Activated CD8-positive, alpha-beta memory T cell treated with anti-CD3 and anti-CD28 coated beads, Interleukin-2, amount 50 U/mL, for 1 hour (primary cell): ENCODE measurements around the gene PLA2G15.
"Not testable (repeated sequence)": the region's sequence is repeated elsewhere in the genome, so short reads cannot be mapped to it uniquely, and the experiment has no call there.

Experiments used
- DNase-seq: peaks from one replicate; pipeline ENCODE4 v3.0.0-alpha.2; 2020; ENCODE audit errors: extremely low read depth

The PLA2G15 gene

GRCh38 chr16:68279726-68280558 lies 34.8 kb downstream of the PLA2G15 start:
- DNase-seq = no peak

GRCh38 chr16:68281368-68282063 lies 36.3 kb downstream of the PLA2G15 start:
- DNase-seq = no peak

DNA sequence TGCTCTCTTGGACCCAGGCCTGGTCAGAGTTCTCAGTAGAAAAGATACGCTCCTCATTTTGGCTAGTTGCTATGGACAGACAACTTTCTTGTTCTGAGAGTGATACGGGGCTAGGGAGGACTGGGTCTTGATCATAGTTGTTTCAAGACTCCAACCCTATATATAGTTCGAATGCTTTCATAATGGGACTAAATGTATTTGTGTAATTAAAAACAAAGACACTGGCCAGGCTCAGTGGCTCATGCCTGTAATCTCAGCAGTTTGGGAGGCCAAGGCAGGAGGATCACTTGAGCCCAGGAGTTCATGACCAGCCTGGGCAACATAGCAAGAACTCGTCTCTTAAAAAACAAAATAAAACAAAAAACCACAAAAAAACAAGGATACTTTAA lies 36.9 kb downstream of the PLA2G15 start:
- DNase-seq = no peak

- DNase-seq = no peak
These were observed 38.2 kb downstream of the PLA2G15 start for GRCh38 chr16:68283346-68283745.

- DNase-seq = no peak
These were observed 38.8 kb downstream of the PLA2G15 start for GRCh38 chr16:68283801-68284598.

GRCh38 chr16:68284847-68285246 lies 39.7 kb downstream of the PLA2G15 start:
- DNase-seq = no peak

DNA sequence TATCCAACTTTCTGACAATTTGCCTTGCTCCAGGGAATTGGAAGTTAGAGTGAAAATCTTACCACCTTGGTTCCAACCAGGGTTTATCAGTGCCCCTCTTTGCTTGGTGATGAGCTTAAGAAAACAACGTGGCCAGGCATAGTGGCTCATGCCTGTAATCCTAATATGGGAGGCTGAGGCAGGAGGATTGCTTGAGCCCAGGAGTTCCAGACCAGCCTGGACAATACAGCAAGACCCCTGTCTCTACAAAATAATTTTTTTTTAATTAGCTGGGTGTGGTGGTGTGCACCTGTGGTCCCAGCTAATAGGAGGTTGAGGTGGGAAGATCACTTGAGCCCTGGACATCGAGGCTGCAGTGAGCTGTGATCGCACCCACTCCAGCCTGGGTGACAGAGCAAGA lies 40.5 kb downstream of the PLA2G15 start:
- DNase-seq = no peak

- no peak for DNase-seq
These were observed 41.2 kb downstream of the PLA2G15 start for GRCh38 chr16:68286153-68287074.

DNA sequence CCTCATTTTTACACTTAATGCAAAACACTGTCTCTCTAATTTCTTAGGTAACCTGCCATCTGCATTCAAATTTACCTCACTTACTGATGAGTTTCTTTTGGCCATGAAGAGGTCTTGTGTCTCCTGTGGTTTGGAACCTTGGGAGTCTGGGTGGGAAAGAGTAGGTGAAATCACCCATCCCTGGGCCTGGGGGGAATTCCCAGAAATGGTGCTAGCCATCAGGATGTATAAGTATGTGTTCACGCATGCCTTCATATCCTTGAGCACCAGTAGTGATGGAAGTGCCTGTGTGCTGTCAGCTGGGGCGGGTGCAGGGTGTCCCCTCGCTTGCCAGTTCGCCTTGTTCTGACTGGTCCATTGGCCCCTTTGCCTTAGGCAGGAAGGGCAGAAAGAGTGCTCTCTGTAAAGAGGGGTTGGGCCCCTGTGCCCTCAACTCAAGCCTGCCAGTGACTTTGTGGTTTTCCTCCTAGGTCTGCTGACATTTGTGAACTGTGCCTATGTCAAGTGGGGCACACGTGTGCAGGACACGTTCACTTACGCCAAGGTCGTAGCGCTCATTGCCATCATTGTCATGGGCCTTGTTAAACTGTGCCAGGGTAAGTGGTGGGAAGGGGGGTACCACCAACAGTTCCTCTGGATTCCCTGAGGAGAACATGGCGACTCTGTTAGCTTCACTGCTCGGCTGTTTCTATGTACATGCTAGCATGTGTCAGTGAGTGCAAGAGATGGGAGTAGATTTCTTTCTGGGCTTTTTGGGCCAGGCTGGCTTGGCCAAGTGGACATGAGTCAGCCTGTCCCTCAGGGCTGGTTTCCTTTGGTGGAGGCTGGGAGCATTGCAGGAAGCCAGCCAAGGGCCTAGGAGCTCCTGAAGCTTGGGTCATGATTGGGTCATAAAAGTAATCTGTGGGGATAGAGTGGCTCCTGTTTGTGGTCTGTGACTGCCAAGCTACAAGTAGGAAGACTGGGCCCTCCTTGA lies 42.4 kb downstream of the PLA2G15 start:
- no peak for DNase-seq

- DNase-seq = no peak
These were observed 43.1 kb downstream of the PLA2G15 start for GRCh38 chr16:68288252-68288650.

DNA sequence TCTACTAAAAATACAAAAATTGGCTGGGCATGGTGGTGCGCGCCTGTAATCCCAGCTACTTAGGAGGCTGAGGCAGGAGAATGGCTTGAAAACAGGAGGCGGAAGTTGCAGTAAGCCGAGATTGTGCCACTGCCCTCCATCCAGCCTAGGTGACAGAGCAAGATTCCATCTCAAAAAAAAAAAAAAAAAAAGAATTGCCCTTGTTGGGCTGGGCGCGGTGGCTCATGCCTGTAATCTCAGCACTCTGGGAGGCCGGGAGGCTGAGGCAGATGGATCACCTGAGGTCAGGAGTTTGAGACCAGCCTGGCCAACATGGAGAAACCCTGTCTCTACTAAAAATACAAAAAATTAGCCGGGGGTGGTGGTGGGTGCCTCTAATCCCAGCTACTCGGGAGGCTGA lies 43.6 kb downstream of the PLA2G15 start:
- DNase-seq = not testable (repeated sequence)

DNA sequence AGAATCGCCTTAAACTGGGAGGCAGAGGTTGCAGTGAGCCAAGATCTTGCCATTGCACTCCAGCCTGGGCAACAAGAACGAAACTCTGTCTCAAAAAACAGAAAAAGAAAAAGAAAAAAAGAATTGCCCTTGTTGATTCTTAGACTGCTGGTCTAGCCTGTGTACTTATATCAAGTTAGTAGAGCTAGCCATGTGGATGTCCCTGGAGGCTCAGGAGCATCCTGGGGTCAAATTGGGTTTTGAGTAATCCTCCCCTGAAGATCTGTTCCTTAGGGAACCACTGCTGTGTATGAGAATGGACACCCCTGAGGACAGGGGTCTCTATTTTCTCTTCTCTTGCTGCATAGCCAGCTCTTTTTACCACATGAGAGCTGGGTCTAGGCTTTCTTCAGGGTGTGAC lies 44.0 kb downstream of the PLA2G15 start:
- no peak for DNase-seq

DNA sequence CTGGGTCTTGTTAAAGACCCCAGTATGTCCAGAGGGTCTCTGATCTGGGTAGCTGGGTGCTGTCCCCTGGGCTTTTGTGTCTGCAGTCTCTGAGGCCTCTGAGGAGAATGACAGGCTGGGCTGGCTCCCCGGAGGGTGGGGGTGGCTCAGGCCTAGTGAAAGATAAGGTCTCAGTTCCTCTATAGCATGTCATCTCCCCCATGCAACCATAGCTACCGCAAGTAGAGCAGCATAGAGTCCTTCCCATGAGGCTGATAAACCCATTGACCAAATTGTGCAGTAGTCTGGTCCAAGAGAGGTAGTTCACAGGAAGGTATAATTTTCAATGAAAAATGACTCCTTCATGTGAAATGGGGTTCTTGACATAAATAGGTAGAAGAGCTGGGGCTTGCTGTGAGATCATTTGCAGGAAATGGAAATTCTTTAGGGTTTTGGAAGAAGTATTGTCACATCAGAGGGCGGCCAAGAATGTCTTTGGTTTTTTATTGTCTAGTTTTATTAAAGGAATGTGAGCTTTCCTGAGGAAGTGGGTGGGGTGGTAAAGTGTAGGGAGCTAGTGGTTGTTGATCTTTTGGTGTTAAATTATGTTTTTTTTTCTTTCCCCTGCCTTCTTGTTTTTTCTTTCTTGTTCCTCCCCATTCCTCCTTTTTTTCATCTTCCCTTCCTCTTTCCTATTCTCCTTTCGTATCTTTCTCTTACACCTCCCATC lies 44.6 kb downstream of the PLA2G15 start:
- no peak for DNase-seq

- DNase-seq = no peak
These were observed 45.3 kb downstream of the PLA2G15 start for GRCh38 chr16:68290450-68290849.

GRCh38 chr16:68291227-68291626 lies 46.1 kb downstream of the PLA2G15 start:
- no peak for DNase-seq

DNA sequence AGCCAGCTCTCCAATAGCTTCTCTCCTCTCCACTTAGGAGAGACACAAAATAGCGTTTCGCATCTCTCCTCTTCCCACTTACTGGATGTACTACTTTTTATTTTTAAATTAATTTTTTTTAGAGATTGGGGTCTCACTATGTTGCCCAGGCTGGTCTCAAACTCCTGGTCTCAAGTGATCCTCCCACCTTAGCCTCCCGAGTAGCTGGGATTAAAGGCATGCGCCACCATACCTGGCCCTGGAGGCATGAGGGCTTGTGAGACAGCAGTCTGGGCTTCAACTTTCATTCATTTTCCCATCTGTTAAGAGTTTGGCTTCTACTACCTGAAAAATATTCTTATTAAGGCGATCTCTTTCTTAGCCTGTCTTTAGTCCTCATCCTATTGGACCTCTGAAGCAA lies 47.3 kb downstream of the PLA2G15 start:
- DNase-seq = no peak

- DNase-seq = no peak
These were observed 51.1 kb downstream of the PLA2G15 start for GRCh38 chr16:68296291-68296690.

GRCh38 chr16:68296693-68297092 lies 51.5 kb downstream of the PLA2G15 start:
- DNase-seq = no peak

DNA sequence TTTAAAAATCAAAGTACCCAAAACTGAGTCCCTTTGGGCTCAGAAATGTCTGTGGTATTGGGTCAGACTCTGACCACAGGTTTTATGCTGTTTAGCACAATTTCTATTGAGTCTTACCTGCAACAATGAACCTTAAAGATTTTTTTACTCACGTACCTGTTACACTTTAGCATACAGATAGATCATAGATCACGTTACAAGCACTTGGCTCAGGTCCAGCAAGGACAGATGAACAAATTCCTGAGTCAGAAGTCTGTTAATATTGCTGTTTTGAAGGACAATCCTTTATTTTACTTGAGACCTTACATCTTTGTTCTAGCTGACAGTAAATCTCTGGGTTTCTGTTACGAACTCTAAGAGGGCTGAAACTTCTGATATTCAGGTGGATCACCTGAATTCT lies 52.7 kb downstream of the PLA2G15 start:
- DNase-seq = no peak

DNA sequence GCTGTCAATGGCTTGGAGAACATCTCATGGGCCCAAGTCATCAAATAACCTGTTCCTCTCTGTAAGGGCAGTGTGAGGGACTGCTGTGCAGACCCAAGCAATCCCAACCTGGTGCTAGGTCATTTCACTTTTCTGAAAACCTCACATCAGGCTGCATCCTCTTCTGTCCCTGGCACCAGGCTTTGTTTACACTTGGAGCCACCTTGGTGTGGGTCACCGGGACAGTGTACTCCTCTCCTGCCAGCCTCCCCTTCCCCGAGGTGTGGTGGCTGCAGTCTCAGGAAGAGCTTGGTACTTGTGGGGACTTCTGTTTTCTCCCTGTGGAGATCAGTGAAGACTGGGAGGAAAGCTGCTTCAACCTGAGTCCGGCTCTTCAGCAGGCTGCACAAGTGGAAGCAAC lies 53.1 kb downstream of the PLA2G15 start:
- DNase-seq = no peak
